ENCODE results near the gene CFAP57. TPM values are rescaled to one million over a fixed set of nuclear protein-coding genes. Genes with fewer than 3 reads are reported as not detected.

The CFAP57 gene
- total RNA-seq, 1 experiment from 2014 or later: 0.23 TPM

GRCh38 chr1:43267818-43268425 lies 95.8 kb downstream of the CFAP57 start:
- POLR2A ChIA-PET: no interaction called here
- H3K4me3 ChIP-seq (ENCODE audit: low read depth, low read length): no peak overlapping the region

GRCh38 chr1:43269627-43270375 lies 97.7 kb downstream of the CFAP57 start, which contains the start of gene TMEM125:
Gene TMEM125 (plus strand): TSS chr1:43269983. CDS start chr1:43272723, 2,740 bp downstream.
- Histone ChIP-seq H3K4me3 (ENCODE audit: low read depth, low read length) (peak within 1 kb of the TSS; percentile 45), H3K27me3 (replicated peaks; ENCODE audit: control insufficient read depth, insufficient read depth, low read length) (no peaks in the 10 kb centered on the region), H3K4me1 (peaks cover 16% of the 10 kb centered on the region), H3K9me3 (no peaks in the 10 kb centered on the region), H3K36me3 (ENCODE audit: control insufficient read depth, insufficient read depth, low read length) (peaks cover 4% of the 10 kb centered on the region; the same call in 1 of the 2 replicates)
- Mint-ChIP-seq H3K27ac (ENCODE audit: unreplicated experiment) (peak within 1 kb of the TSS; percentile 99), H3K9me3 (ENCODE audit: unreplicated experiment) (no peaks in the 10 kb centered on the region), H3K4me3 (ENCODE audit: unreplicated experiment) (peak within 1 kb of the TSS; percentile 87), H3K27me3 (ENCODE audit: insufficient read depth, unreplicated experiment) (no peaks in the 10 kb centered on the region), H3K36me3 (ENCODE audit: insufficient read depth, unreplicated experiment) (peaks cover 31% of the 10 kb centered on the region), H3K4me1 (ENCODE audit: low read depth, unreplicated experiment) (peaks cover 17% of the 10 kb centered on the region)
- POLR2A ChIA-PET: interaction anchor here (0.6 to 1.4 kb wide), 5 partner anchors 16 to 99 kb away, joined by 3 to 13 read pairs (median 7); partner anchors contain the start of genes C1orf210 and CDC20
- TSS peak; percentile 91 for BruUV-seq (replicated peaks)
- intact Hi-C loops (cut with micrococcal nuclease; ENCODE audit: unreplicated experiment): loop anchor here (1.0 to 2.0 kb wide), 3 partner anchors 16 to 88 kb away; partner anchors contain the start of genes C1orf210 and CDC20
- DNase-seq: no peak
- no peak for TF ChIP-seq CTCF (IDR thresholded peaks at IDR 0.05; ENCODE audit: insufficient read depth in 1 of 2, low read depth in 1 of 2, low read length in 1 of 2, severe bottlenecking in 1 of 2, unreplicated experiment in 1 of 2)
- CTCF ChIA-PET: interaction anchor here (1.4 kb wide), 1 partner anchor 16 kb away, joined by 6 read pairs; the partner anchor contains the start of gene C1orf210

More at GRCh38 chr1:43267818-43268425, 95.8 kb downstream of the CFAP57 start:
- H3K9me3 Mint-ChIP-seq (ENCODE audit: unreplicated experiment): peaks cover 10% of the 10 kb centered on the region
- Histone ChIP-seq H3K27me3 (replicated peaks; ENCODE audit: control insufficient read depth, insufficient read depth, low read length) (no peaks in the 10 kb centered on the region), H3K4me1 (peaks cover 16% of the 10 kb centered on the region), H3K36me3 (ENCODE audit: control insufficient read depth, insufficient read depth, low read length) (peaks cover 2% of the 10 kb centered on the region; the same call in 1 of the 2 replicates), H3K9me3 (peaks cover 9% of the 10 kb centered on the region)
- no peak overlapping the region for H3K4me3 Mint-ChIP-seq (ENCODE audit: unreplicated experiment)
- no peak for DNase-seq
- intact Hi-C loops (cut with micrococcal nuclease; ENCODE audit: unreplicated experiment): no loop called here
- no TSS peak for BruUV-seq (replicated peaks)
- no peak for TF ChIP-seq CTCF (IDR thresholded peaks at IDR 0.05; ENCODE audit: insufficient read depth in 1 of 2, low read depth in 1 of 2, low read length in 1 of 2, severe bottlenecking in 1 of 2, unreplicated experiment in 1 of 2)
- CTCF ChIA-PET: no interaction called here
- peak overlapping the region; percentile 53 for H3K27ac Mint-ChIP-seq (ENCODE audit: unreplicated experiment)
- H3K4me1 Mint-ChIP-seq (ENCODE audit: low read depth, unreplicated experiment): peaks cover 17% of the 10 kb centered on the region
- peaks cover 28% of the 10 kb centered on the region for H3K36me3 Mint-ChIP-seq (ENCODE audit: insufficient read depth, unreplicated experiment)
- H3K27me3 Mint-ChIP-seq (ENCODE audit: insufficient read depth, unreplicated experiment): no peaks in the 10 kb centered on the region

GRCh38 chr1:43270421-43271095 lies 98.4 kb downstream of the CFAP57 start:
- intact Hi-C loops (cut with micrococcal nuclease; ENCODE audit: unreplicated experiment): loop anchor here (1.0 to 2.0 kb wide), 3 partner anchors 15 to 88 kb away; partner anchors contain the start of genes C1orf210 and CDC20
- peaks cover 4% of the 10 kb centered on the region; the same call in 1 of the 2 replicates for H3K36me3 ChIP-seq (ENCODE audit: control insufficient read depth, insufficient read depth, low read length)
- no TSS peak for BruUV-seq (replicated peaks)
- H3K4me1 ChIP-seq: peaks cover 16% of the 10 kb centered on the region
- Mint-ChIP-seq H3K4me1 (ENCODE audit: low read depth, unreplicated experiment) (peaks cover 17% of the 10 kb centered on the region), H3K27me3 (ENCODE audit: insufficient read depth, unreplicated experiment) (no peaks in the 10 kb centered on the region), H3K36me3 (ENCODE audit: insufficient read depth, unreplicated experiment) (peaks cover 32% of the 10 kb centered on the region), H3K9me3 (ENCODE audit: unreplicated experiment) (no peaks in the 10 kb centered on the region), H3K27ac (ENCODE audit: unreplicated experiment) (peak overlapping the region; percentile 99), H3K4me3 (ENCODE audit: unreplicated experiment) (peak overlapping the region; percentile 87)
- peak; percentile 91 to 95 for DNase-seq
- H3K27me3 ChIP-seq (replicated peaks; ENCODE audit: control insufficient read depth, insufficient read depth, low read length): no peaks in the 10 kb centered on the region
- H3K4me3 ChIP-seq (ENCODE audit: low read depth, low read length): peak overlapping the region; percentile 45
- ChIA-PET CTCF (interaction anchor here (1.4 kb wide), 1 partner anchor 15 kb away, joined by 6 read pairs; the partner anchor contains the start of gene C1orf210), POLR2A (interaction anchor here (0.5 to 1.4 kb wide), 7 partner anchors 15 to 283 kb away, joined by 3 to 13 read pairs (median 4); partner anchors contain the start of genes C1orf210, CDC20 and ELOVL1)
- TF ChIP-seq CTCF (IDR thresholded peaks at IDR 0.05; ENCODE audit: insufficient read depth in 1 of 2, low read depth in 1 of 2, low read length in 1 of 2, severe bottlenecking in 1 of 2, unreplicated experiment in 1 of 2): no peak
- H3K9me3 ChIP-seq: no peaks in the 10 kb centered on the region
